Stimulated activated CD8-positive, alpha-beta memory T cell treated with anti-CD3 and anti-CD28 coated beads, Interleukin-12 subunit alpha, Interleukin-12 subunit beta, amount 100 ng/mL, for 24 hours (primary cell): ENCODE results near the gene GGN.
"Not testable (repeated sequence)": the region's sequence is repeated elsewhere in the genome, so short reads cannot be mapped to it uniquely, and the experiment has no call there.

ENCODE experiments used
- DNase-seq: peaks from one replicate; pipeline ENCODE4 v3.0.0-alpha.2; 2020; ENCODE audit errors: extremely low read depth

The GGN gene

DNA sequence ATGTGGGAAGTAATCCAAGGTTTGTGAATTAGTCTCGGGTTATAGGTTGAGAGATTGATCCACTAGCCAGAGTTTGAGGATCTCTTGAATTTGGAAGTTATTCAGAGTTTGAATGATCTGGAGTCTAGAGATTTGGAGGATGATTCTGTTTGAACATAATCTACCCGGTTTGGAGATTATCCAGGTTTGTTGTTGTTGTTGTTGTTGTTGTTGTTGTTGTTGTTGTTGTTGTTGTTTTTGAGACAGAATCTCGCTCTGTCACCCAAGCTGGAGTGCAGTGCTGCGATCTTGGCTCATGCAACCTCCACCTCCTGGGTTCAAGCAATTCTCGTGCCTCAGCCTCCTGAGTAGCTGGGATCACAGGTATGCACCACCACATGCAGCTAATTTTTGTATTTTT, 24.1 kb upstream of the GGN start:
- DNase-seq = not testable (repeated sequence)

DNA sequence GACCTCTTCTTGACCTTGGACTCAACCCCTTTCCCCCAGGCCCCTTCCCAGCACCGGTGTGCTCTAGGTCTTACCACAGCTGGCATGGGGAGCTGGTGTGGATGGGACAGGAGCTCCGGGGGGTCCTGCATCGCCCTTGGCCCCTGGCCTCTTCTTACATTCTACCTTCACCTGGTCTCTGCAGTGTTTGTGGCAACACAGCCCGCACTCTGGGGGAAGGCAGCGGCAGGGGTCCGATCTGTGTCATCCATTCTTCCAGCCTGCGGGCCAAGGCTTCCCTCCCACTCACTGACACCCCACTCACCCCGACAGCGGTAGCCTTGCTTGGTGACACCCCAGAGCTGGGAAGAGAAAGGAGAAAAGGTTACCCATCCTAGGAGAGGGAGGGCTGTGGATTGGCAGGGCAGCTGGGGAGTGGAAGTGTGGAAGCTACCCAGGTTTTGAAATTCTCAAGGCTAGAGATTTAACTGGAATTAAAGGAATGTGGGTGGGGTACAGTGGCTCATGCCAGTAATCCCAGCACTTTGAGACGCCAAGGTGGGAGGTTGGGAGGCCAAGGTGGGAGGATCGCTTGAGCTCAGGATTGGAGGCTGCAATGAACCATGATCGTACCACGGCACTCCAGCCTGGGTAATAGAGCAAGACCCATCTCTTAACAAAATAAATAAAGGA, 23.3 kb upstream of the GGN start:
- DNase-seq = no peak

DNA sequence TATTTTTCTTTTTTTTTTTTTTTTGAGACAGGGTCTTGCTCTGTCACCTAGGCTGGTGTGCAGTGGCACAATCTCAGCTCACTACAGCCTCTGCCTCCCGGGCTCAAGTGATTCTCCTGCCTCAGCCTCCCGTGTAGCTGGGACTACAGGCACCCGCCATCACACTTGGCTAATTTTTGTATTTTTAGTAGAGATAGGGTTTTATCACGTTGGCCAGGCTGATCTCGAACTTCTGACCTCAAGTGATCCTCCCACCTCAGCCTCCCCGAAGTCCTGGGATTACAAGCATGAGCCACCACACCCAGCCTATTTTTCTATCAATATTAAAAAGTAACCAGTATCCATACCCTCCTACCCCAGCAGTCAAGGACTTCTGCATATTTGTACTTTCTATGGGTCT, 22.6 kb upstream of the GGN start:
- not testable (repeated sequence) for DNase-seq

DNA sequence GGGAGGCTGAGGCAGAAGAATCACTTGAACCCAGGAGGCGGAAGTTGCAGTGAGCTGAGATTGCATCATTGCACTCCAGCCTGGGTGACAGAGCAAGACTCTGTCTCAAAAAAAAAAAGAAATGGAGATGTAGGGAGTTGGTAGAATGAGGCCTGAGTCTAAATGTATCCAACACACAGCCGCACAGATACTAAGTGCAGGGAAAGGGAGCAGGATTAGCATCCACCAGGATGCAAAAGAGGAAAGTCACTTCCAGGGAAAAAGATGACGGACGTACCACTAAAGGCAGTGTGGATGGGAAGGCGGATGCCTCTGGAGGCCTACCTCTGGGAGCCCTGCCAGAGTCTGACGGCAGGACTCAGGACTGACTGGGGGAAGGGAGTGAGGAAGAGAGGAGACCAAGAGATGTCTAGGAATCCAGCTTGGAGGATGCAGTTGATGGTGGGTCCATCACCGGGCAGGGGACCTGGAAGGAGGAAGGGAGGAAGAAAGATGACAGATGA, 21.8 kb upstream of the GGN start:
- no peak for DNase-seq

DNA sequence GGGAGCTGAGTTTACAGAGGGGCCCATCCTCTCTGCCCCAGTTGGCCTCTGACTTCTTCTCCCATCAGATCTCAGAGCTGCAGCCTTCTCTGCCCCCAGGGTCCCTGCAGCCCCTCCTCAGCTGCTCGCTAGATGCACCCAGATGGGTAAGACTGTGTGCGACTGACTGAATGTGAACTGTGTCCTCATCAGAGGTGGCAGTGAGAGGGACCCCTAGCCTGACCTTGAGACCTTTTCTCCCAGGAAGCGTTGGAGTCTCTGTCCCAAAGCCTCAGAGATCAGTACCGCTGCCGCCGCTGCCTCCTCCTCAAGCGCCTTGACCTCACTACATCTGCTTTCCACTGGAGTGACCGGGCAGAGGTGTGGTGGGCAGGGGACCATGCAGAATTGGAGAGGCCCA, 17.4 kb upstream of the GGN start:
- no peak for DNase-seq

DNA sequence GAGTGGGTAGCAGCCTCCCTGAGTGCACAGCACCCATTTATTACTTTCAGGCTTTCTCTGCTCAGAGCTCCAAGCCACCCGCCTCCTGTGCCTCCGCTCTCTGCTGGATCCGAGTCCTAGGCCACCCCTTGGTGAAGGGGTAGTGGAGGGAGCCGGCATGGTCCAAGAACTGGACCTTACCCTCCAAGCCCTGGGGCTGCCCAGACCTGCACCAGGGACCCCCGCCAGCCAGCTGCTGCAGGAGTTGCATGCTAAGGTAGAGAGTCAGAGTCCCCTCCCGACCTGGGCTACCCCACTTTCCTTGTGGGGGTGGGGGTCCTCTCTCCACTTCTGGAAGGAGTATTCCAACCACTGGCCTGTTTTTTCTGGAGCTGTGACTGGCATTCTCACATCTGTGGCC, 17.0 kb upstream of the GGN start:
- DNase-seq = no peak

DNA sequence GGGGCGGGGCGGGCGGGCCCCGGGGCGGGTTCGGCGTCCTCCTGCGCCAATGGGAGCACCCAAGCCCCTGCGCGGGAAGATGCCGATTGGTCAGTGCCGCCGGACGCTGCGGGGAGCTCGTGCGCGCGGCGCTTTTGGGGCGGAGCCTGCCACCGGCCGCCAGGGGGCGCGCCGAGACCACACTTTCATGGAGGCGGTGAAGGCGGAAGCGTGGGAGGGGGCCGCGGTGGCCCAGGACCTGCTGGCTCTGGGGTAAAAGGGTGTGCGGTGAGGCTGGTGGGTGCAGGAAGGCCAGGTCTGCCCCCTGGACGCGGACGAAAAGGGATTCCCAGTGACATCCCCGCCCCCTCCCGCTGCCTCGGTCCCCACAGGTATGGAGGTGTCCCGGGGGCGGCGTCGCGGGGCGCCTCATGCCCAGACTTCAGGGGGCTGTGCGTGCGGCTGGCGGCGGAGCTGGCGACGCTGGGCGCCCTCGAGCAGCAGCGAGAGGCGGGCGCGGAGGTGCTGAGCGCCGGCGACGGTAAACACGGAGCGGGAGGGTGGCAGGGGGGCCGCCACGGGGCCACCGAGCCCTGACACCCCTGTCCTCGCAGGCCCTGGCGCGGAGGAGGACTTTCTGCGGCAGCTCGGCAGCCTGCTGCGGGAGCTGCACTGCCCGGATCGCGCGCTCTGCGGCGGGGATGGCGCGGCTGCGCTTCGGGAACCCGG, 15.3 kb upstream of the GGN start, which contains the start of gene FAM98C:
Gene FAM98C, plus strand, starts transcription at position 127 of the 708 bp plus-strand sequence. Its CDS starts 61 bp downstream, at position 188.
- peak; percentile 86 for DNase-seq

DNA sequence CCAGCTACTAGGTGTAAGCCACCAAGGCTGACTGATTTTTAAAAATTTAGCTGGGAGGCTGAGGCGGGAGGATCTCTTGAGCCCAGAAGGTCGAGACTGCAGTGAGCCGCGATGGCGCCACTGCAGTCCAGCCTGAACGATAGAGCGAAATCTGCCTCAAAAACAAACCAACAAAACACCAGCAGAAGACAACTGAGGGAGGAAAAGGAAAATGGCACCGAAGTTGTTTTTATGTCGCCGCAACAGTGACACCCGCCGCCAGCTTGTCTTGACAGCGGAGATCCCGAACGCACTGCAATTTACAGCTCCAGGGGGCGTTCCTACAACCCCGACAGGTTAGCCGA, 14.8 kb upstream of the GGN start:
- no peak for DNase-seq

DNA sequence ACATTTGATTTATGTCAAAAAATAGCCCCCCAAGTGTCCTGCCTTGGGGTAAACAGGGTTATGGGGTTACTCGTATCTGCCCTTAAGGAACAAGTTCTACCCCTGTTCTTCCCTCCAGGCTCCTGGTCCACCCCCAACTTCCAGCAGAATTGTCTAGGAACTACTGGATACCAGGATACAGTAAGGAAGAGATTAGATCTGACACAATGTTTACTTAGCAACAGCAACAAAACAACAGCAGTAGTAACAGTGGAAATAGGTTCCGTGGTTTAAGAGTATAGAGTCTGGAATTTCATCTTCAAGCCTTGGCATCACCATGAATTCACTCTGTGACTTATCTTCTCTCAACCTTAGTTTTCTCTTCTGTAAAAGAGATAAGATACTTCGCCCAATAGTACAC, 13.3 kb upstream of the GGN start:
- DNase-seq = no peak

DNA sequence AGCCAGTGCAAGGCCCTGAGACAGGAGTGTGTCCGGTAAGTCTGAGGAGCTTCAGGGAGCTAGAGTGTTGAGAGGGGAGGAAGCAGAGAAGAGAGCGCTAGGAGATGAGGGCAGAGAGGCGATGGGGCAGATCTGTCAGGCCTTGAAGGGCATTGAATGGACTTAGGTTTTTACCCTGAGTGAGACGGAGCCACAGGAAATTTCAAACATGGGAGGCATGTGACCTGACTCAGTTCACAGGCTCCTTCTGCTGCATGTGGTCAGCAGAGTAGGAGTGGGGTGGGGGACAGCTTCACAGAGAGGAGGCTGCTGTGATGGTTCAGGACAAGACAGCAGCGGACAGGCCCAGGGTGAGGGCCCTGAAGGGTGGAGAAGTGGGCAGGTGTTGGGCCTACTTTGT, 12.5 kb upstream of the GGN start:
- no peak for DNase-seq

DNA sequence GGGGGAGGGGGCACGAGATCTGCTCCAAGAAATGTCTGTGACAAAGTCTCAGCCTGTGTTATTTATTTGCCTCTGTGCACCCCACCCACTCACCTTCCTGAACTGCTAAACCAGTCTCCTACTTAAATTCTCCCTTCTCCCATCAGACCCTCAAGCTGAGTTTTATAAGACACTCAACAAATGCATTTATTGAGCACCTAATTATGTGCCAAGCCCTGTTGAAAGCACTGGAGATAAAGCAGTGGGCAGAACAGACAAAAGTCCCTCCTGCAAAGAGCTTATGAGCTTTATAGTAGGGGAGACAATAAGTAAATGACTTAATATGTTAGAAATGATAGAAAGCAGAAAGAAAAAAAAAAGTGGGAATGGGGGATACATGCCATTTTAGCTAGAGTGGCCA, 11.7 kb upstream of the GGN start:
- no peak for DNase-seq

DNA sequence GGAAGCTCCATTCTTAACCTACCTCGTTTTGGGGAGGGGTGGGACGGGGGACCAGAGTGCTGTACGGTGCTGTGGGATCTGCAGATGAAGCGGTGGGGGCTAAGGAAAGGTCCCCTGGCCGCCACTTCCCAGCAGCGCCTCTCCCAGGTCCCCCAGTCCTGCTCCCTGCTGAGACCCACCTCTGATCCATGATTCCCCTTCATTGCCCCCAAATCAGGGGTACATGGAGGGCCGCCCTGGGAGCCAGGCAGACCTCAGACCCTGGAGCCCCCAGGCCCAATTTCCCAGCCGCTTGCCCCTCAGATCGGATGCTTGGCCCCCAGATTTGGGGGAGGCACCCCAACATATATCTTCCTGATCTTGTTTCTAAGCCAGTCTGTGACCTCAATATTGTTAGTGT, 11.2 kb upstream of the GGN start:
- DNase-seq = no peak

DNA sequence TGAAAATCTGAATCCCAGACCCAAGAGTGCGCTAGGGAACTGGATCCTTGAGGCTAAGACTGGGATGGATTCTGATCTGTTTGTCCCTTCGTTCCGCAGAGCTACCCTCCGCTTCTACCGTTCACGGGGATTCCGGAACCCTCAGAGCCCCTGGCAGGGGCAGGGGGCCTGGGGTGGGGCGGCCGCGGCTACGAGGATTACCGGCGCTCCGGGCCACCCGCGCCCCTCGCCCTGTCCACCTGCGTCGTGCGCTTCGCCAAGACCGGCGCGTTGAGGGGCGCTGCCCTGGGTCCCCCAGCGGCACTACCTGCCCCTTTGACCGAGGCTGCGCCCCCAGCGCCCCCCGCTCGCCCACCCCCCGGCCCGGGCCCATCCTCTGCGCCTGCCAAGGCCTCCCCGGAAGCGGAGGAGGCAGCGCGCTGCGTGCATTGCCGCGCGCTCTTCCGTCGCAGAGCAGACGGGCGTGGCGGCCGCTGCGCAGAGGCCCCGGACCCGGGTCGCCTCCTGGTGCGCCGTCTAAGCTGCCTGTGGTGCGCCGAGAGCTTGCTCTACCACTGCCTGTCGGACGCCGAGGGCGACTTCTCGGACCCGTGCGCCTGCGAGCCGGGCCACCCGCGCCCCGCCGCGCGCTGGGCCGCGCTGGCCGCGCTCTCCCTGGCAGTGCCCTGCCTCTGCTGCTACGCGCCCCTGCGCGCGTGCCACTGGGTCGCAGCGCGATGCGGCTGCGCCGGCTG, 7.7 kb upstream of the GGN start:
- DNase-seq = no peak

DNA sequence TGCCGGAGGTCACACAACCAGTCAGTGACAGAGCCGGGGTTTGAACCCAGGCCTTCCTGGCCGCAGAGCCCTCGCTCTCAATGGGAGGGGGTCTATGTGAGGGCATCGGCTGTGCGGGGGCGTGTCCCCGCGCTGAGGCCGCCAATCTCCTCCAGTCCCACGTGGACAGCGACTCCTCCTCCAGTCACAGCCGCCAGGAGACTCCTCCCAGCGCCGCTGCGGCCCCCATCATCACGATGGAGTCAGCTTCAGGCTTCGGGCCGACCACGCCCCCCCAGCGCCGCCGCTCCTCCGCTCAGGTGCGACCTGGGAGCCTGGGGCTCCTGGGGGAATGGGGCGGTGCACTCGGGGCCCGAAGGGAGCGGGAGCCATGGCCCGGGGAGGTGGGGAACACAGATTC, 6.7 kb upstream of the GGN start:
- DNase-seq = peak; percentile 40

DNA sequence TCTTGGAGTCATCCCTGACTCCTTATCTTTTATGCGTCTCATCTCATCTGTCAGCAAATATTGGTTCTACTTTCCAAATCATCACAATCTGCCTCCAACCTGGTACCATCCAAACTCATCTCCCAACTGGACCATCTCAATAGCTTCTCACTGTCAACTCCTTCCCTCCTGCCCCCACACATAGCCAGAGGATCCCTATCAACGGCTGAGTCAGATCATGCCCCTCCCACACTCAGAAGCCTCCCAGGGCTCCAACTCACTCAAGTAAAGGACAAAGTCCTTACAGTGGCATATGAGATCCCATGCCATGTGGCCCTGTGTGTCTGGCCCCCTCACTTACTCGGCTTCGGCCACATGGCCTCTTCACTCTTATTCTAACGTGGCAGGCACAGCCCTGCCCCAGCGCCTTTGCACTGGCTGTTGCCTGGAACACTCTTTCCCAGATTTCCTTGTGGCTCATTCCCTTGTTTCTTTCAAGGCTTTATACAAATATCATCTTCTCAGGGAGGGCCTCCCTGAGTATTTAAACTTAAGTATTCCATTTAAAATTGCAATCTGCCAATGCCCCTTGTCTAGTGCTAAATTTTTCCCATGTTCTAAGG, 5.0 kb upstream of the GGN start:
- DNase-seq = no peak

DNA sequence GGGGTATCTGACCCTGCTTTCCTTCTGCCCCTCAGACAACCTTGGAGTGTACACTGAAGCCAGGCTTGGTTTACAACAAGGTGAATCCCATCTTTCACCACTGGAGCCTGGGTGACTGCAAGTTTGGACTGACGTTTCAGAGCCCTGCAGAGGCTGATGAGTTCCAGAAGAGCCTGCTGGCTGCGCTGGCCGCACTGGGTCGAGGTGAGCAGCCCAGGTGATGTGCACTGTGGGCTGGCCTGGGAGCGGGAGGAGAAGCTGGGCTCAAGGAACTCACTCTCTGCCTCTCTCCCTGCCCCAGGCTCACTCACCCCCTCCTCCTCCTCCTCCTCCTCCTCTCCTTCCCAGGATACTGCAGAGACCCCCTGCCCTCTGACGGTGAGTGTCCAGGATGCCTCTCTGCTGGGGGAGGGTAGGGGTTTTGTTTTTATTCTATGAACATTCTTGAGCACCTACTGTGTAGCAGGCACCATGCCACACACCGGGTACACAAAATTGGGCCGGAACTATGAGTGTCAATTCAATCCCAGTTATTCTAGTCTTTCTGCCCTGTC, 4.2 kb upstream of the GGN start:
- no peak for DNase-seq

DNA sequence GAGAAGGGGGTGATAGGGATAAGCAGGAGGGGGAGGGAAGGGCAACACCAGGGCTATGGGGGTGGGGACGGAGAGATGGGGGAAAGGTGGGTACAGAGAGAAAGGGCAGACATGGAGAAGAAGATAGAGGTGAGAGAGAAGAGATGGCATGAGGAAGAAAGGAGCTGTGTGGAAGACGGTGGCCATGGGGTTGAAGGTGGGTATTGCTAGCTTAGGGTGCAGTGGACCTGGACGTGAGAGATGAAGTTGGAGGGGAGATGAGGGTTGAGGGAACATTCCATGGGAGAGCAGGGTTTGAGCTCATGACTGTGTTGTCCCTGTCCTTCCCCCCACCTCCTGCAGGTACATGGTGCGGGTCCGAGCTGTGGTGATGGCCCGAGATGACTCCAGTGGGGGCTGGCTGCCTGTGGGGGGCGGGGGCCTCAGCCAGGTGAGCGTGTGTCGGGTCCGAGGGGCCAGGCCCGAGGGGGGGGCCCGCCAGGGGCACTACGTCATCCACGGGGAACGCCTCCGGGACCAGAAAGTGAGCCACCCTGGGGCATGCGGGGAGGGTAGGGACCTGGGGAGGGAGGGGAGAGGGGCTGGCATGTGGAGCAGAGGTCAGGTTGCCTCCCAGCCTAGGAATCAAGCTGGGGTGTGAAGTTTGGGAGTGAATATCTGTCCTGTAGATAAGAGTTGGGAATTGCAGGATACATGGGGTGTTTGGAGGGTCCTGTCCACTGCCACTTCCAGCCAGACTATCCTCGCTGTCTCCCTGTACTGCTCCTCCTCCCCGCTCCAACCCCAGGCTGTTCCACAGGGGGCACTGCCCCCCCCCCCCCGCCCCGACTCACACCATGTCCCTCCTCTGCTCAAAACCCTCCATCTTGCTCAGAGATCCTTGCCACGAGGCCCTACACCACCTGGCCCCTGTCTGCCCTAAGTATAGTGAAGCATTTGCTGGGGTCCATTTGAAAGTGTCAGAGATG, 2.4 kb upstream of the GGN start:
- DNase-seq = no peak

DNA sequence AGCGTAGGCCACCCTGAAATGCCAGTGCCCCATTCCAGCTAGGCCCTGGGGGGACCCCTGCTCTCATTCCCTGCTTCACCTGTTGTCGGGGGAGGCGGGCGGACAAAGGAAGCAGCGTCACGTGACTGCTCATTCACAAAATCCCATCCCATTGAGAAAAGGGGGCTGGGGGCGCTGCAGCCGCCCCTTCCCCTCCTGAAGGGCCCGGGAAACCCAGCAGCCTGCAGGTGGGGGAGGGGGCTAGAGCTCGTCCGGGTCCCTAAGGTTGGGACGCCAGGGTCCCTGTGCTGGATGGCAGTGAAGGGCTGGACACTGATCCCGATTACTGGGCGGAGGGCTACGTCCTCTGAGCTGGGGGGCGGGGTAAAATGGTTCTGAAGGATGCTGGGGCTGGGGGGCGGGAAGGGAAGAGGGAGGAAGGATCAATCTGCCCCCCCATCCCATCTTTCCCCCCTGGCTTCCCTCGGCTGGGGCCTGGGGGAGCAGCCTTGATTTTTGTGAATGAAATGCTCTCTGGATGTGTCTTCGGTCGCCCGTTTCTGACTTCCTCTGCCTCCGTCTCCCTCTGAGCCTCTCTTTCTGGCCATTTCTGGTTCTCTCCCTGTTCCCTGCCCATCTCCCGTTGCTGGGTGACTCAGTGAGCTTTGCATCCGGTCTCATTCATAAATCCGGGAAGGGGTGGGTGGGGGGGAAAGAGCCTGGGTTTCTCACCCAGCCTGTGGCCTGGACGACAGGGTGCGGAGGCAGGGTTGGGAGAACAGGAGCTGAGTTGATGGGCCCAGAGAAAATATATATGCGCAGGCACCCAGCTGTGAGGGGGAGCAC, 1.5 kb upstream of the GGN start:
- no peak for DNase-seq

DNA sequence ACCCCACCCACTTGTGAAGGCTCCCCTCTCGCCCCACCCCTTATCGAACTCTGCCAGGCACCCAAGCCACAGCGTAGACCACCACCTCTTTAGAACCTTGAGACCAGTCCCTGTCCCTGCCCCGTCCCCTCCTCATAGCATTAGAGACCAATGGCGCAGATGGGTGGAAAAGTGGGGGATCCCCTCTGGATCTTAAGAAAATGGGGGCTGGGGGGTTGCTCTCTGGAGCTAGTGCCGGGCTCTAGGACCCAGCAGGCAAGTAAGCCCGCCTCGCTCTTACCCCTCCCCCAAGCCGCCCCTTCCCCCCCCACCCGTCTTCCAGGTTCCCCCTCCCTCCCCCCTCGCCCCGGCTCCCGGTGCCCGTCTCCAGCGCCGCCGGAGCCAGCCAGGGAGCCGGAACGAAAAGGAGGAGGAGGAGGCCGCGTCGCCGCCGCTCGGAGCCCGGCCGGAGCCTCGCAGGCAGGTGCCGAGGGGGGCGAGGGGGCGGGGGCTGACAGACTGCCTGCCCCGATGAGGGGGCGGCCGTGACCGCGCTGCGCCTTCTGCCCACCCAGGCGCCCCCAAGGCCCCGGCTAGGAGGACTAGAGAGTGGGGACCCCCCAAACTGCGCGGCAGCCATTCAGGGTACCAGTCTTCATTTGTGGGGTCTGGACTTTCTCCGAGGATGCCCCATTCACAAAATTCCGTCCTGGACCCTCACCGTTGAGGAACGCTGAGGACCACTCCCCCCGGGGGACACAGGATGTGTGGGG, 691 bp upstream of the GGN start, which contains the start of gene SPRED3:
Gene SPRED3, plus strand, starts transcription at position 349 of the 752 bp plus-strand sequence. CDS start 1,606 bp downstream, outside the sequence.
- DNase-seq = no peak
